Measurements from ENCODE around the gene CACYBP. TPM values are rescaled to one million over a fixed set of nuclear protein-coding genes. Genes with fewer than 3 reads are reported as not detected.

Gene CACYBP
- total and polyA plus RNA-seq, 2 experiments from 2014 or later, result 209 to 453 TPM

DNA sequence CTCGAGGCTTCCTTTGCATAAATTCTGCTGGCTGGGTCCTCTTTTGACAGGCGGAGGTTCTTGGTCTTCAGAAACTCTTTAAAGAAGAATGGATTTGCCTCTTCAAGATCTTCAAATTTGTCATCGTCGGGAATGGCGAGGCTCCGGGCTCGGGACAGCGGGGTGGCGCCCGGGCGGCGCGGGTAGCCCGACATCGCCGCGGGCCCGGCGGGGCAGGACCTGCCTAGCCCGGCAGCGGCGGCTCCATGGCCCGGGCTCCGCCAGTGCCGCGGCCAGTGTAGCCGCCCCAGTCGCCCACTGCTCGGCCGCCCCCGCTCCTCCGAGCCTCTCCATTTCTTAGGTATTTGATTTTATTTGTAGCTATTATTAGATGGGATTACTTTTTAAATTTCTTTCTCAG lies 45.8 kb downstream of the CACYBP start (continued):
- TF ChIP-seq, protein P1, sequence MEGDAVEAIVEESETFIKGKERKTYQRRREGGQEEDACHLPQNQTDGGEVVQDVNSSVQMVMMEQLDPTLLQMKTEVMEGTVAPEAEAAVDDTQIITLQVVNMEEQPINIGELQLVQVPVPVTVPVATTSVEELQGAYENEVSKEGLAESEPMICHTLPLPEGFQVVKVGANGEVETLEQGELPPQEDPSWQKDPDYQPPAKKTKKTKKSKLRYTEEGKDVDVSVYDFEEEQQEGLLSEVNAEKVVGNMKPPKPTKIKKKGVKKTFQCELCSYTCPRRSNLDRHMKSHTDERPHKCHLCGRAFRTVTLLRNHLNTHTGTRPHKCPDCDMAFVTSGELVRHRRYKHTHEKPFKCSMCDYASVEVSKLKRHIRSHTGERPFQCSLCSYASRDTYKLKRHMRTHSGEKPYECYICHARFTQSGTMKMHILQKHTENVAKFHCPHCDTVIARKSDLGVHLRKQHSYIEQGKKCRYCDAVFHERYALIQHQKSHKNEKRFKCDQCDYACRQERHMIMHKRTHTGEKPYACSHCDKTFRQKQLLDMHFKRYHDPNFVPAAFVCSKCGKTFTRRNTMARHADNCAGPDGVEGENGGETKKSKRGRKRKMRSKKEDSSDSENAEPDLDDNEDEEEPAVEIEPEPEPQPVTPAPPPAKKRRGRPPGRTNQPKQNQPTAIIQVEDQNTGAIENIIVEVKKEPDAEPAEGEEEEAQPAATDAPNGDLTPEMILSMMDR (conservative IDR thresholded peaks at IDR 0.05; ENCODE audit: low read depth in 2 of 2), result no peak
- no peak for TF ChIP-seq JUNB (IDR thresholded peaks at IDR 0.05; ENCODE audit: unreplicated experiment)
- TF ChIP-seq, protein P2, sequence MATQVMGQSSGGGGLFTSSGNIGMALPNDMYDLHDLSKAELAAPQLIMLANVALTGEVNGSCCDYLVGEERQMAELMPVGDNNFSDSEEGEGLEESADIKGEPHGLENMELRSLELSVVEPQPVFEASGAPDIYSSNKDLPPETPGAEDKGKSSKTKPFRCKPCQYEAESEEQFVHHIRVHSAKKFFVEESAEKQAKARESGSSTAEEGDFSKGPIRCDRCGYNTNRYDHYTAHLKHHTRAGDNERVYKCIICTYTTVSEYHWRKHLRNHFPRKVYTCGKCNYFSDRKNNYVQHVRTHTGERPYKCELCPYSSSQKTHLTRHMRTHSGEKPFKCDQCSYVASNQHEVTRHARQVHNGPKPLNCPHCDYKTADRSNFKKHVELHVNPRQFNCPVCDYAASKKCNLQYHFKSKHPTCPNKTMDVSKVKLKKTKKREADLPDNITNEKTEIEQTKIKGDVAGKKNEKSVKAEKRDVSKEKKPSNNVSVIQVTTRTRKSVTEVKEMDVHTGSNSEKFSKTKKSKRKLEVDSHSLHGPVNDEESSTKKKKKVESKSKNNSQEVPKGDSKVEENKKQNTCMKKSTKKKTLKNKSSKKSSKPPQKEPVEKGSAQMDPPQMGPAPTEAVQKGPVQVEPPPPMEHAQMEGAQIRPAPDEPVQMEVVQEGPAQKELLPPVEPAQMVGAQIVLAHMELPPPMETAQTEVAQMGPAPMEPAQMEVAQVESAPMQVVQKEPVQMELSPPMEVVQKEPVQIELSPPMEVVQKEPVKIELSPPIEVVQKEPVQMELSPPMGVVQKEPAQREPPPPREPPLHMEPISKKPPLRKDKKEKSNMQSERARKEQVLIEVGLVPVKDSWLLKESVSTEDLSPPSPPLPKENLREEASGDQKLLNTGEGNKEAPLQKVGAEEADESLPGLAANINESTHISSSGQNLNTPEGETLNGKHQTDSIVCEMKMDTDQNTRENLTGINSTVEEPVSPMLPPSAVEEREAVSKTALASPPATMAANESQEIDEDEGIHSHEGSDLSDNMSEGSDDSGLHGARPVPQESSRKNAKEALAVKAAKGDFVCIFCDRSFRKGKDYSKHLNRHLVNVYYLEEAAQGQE (IDR thresholded peaks at IDR 0.05; ENCODE audit: unreplicated experiment), result no peak
- TF ChIP-seq EZH2 (IDR thresholded peaks at IDR 0.05; ENCODE audit: low read depth, unreplicated experiment), result no peak
- no peak for TF ChIP-seq CREB1 (CRISPR knock-in tag; IDR thresholded peaks at IDR 0.05; ENCODE audit: low read depth)
- TF ChIP-seq, protein P3, sequence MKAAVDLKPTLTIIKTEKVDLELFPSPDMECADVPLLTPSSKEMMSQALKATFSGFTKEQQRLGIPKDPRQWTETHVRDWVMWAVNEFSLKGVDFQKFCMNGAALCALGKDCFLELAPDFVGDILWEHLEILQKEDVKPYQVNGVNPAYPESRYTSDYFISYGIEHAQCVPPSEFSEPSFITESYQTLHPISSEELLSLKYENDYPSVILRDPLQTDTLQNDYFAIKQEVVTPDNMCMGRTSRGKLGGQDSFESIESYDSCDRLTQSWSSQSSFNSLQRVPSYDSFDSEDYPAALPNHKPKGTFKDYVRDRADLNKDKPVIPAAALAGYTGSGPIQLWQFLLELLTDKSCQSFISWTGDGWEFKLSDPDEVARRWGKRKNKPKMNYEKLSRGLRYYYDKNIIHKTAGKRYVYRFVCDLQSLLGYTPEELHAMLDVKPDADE (IDR thresholded peaks at IDR 0.05), result no peak

DNA sequence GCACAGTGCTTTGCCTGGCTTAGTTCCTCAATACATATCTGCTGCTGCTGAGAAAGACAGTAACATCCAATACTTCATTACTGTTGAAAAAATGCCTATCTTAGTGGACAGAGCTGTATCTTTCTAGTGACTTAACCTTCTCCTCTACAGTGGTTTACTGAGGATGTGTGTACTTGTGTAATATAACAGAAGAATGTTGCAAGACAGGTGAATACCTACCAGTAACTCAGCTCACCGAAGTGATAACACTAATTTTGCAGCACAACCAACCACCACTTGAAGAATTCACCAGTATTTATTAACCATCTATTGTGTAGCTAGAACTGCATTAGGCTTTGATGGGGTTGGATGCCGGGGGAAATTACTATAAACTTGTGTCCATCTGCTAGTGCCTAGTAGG lies 51.2 kb downstream of the CACYBP start:
- Mint-ChIP-seq H3K27ac (no peak overlapping the region), H3K9me3 (no peaks in the 10 kb centered on the region), H3K4me1 (no peaks in the 10 kb centered on the region), H3K4me3 (no peak overlapping the region), H3K36me3 (ENCODE audit: low read depth) (no peaks in the 10 kb centered on the region), H3K27me3 (ENCODE audit: insufficient read depth, low read depth, poor library complexity) (peaks cover 4% of the 10 kb centered on the region)
- Histone ChIP-seq H3K36me3 (ENCODE audit: insufficient read depth) (no peaks in the 10 kb centered on the region), H3K9me2 (ENCODE audit: insufficient read depth) (peaks cover 5% of the 10 kb centered on the region; the same call in 1 of the 2 replicates), H3K4me2 (no peak overlapping the region), H2AFZ (no peak overlapping the region), H3K27me3 (ENCODE audit: insufficient read depth) (no peaks in the 10 kb centered on the region), H3K27ac (ENCODE audit: low read depth) (no peak overlapping the region), H3F3A (replicated peaks; ENCODE audit: low read depth) (no peaks in the 10 kb centered on the region), H3K4me1 (ENCODE audit: insufficient read depth) (no peaks in the 10 kb centered on the region), H3K79me2 (replicated peaks; ENCODE audit: insufficient read depth) (no peaks in the 10 kb centered on the region), H4K20me1 (replicated peaks; ENCODE audit: insufficient read depth) (no peaks in the 10 kb centered on the region), H3K4me3 (no peak overlapping the region)
- ATAC-seq (no peak), DNase-seq (ENCODE audit: low spot score) (no peak)
- no peak for TF ChIP-seq EZH2phosphoT487 (IDR thresholded peaks at IDR 0.05; ENCODE audit: unreplicated experiment)
- TF ChIP-seq, protein P3 (IDR thresholded peaks at IDR 0.05), result no peak
- TF ChIP-seq NANOG (IDR thresholded peaks at IDR 0.05; ENCODE audit: borderline replicate concordance), result no peak
- no peak for TF ChIP-seq EZH2 (IDR thresholded peaks at IDR 0.05; ENCODE audit: low read depth, unreplicated experiment)
- no peak for TF ChIP-seq POLR2AphosphoS5 (IDR thresholded peaks at IDR 0.05; ENCODE audit: low read depth)
- TF ChIP-seq, protein P1 (conservative IDR thresholded peaks at IDR 0.05; ENCODE audit: low read depth in 2 of 2), result no peak
- TF ChIP-seq STAT1 (IDR thresholded peaks at IDR 0.05; ENCODE audit: unreplicated experiment), result no peak
- TF ChIP-seq, protein P2 (IDR thresholded peaks at IDR 0.05; ENCODE audit: unreplicated experiment), result no peak
- no peak for TF ChIP-seq ZNF331 (CRISPR knock-in tag; IDR thresholded peaks at IDR 0.05; ENCODE audit: low read depth)
- TF ChIP-seq ZNF114 (CRISPR knock-in tag; IDR thresholded peaks at IDR 0.05), result no peak
- TF ChIP-seq JUNB (IDR thresholded peaks at IDR 0.05; ENCODE audit: unreplicated experiment), result no peak
- no peak for TF ChIP-seq CREB1 (CRISPR knock-in tag; IDR thresholded peaks at IDR 0.05; ENCODE audit: low read depth)
